ENCODE measurements around the gene GALR3. TPM values are rescaled to one million over a fixed set of nuclear protein-coding genes. Genes with fewer than 3 reads are reported as not detected.

The GALR3 gene
- total and polyA plus RNA-seq, 2 donors (not counting 1 experiment from before 2014, with no cell fraction given), result not detected

GRCh38 chr22:37811867-37812266 is 11.3 kb upstream of the GALR3 start:
- Histone ChIP-seq H3K79me2 (ENCODE audit: control insufficient read depth, insufficient read depth, low read length) (peaks cover 2% of the 10 kb centered on the region), H3K9ac (ENCODE audit: insufficient read depth, low read length) (no peak overlapping the region), H3K27me3 (ENCODE audit: control insufficient read depth, insufficient read depth, low read length) (no peaks in the 10 kb centered on the region), H3K36me3 (ENCODE audit: control insufficient read depth, insufficient read depth, low read length) (peaks cover 2% of the 10 kb centered on the region), H3K4me2 (ENCODE audit: extremely low read depth, insufficient read depth, low read length) (no peak overlapping the region), H3K27ac (ENCODE audit: insufficient read depth, low read length) (no peak overlapping the region), H4K20me1 (ENCODE audit: control insufficient read depth, extremely low read depth, insufficient read depth, low read length) (no peaks in the 10 kb centered on the region), H3K9me3 (ENCODE audit: control insufficient read depth, insufficient read depth, low read depth, low read length) (no peaks in the 10 kb centered on the region), H3K4me1 (ENCODE audit: control insufficient read depth, extremely low read depth, insufficient read depth, low read length) (peaks cover 3% of the 10 kb centered on the region), H2AFZ (ENCODE audit: low read length) (no peak overlapping the region), H3K4me3 (replicated peaks in 1 of 4; ENCODE audit: control extremely low read depth in 1 of 4, insufficient read depth in 1 of 4, low read depth in 3 of 4, low read length in 4 of 4) (no peak overlapping the region)
- DNase-seq (ENCODE audit: low read depth in 2 of 2), result no peak
- no peak for TF ChIP-seq EZH2 (IDR thresholded peaks at IDR 0.05; ENCODE audit: low read length, missing control alignments)
- TF ChIP-seq, protein P1, sequence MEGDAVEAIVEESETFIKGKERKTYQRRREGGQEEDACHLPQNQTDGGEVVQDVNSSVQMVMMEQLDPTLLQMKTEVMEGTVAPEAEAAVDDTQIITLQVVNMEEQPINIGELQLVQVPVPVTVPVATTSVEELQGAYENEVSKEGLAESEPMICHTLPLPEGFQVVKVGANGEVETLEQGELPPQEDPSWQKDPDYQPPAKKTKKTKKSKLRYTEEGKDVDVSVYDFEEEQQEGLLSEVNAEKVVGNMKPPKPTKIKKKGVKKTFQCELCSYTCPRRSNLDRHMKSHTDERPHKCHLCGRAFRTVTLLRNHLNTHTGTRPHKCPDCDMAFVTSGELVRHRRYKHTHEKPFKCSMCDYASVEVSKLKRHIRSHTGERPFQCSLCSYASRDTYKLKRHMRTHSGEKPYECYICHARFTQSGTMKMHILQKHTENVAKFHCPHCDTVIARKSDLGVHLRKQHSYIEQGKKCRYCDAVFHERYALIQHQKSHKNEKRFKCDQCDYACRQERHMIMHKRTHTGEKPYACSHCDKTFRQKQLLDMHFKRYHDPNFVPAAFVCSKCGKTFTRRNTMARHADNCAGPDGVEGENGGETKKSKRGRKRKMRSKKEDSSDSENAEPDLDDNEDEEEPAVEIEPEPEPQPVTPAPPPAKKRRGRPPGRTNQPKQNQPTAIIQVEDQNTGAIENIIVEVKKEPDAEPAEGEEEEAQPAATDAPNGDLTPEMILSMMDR (conservative IDR thresholded peaks at IDR 0.05 in 1 of 2, IDR thresholded peaks at IDR 0.05 in 1 of 2; ENCODE audit: low read depth in 1 of 2, low read length in 2 of 2), result no peak

DNA sequence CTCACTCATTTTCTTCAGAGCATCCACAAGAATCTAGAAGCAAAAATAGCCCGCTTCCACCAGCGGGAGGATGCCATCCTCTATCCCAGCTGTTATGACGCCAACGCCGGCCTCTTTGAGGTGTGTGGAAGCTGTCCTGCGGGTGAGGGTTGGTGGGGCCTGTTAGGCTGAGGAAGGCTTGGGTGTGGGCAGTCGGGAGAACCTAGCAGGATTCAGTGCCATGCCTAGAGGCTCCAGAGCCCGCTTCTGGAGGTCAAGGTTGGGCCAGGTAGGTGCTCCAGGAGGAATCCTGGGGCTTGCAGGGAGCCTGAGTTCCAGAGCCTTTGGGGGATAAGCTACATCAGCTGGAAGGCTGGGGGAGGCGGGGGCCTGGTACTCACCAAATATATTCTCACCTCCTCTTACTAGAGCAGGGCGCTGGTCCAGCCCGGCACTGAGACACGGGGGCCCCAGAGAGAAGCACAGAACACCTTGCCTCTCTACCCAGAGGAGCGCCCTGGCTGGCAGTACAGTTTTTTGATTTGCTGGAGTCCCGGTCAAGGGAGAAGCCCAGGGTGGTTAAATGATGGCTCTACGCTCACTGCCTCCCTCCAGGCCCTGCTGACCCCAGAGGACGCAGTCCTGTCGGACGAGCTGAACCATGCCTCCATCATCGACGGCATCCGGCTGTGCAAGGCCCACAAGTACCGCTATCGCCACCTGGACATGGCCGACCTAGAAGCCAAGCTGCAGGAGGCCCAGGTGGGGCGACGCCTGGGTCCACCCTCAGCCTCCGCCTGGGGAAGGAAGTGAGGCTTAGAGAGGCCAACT is 10.1 kb upstream of the GALR3 start:
- H4K20me1 ChIP-seq (ENCODE audit: control insufficient read depth, extremely low read depth, insufficient read depth, low read length), result no peaks in the 10 kb centered on the region

DNA sequence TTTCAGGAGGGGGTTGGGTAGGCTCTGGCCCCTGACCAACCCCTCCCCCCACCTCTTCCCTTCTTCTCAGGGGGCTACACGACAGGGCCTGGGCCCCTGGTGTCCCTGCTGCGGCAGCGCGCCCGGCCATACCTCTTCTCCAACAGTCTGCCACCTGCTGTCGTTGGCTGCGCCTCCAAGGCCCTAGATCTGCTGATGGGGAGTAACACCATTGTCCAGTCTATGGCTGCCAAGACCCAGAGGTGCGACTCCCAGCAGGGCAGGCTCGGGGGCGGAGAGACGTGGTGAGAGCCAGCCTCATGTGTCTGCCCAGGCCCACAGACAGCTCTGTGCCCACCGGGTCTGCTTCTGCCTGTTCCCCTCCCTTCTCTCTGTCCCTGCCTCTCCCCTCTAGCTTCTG is 7.6 kb upstream of the GALR3 start:
- Histone ChIP-seq H3K27me3 (ENCODE audit: control insufficient read depth, insufficient read depth, low read length) (no peaks in the 10 kb centered on the region), H2AFZ (ENCODE audit: low read length) (no peak overlapping the region), H3K79me2 (ENCODE audit: control insufficient read depth, insufficient read depth, low read length) (no peaks in the 10 kb centered on the region), H4K20me1 (ENCODE audit: control insufficient read depth, extremely low read depth, insufficient read depth, low read length) (no peaks in the 10 kb centered on the region), H3K27ac (ENCODE audit: insufficient read depth, low read length) (no peak overlapping the region), H3K9me3 (ENCODE audit: control insufficient read depth, insufficient read depth, low read depth, low read length) (no peaks in the 10 kb centered on the region), H3K4me3 (replicated peaks in 1 of 4; ENCODE audit: control extremely low read depth in 1 of 4, insufficient read depth in 1 of 4, low read depth in 3 of 4, low read length in 4 of 4) (no peak overlapping the region), H3K4me1 (ENCODE audit: control insufficient read depth, extremely low read depth, insufficient read depth, low read length) (peaks cover 7% of the 10 kb centered on the region), H3K4me2 (ENCODE audit: extremely low read depth, insufficient read depth, low read length) (no peak overlapping the region), H3K36me3 (ENCODE audit: control insufficient read depth, insufficient read depth, low read length) (peaks cover 2% of the 10 kb centered on the region), H3K9ac (ENCODE audit: insufficient read depth, low read length) (no peak overlapping the region)
- DNase-seq (ENCODE audit: low read depth in 2 of 2), result no peak
- TF ChIP-seq, protein P1 (conservative IDR thresholded peaks at IDR 0.05 in 1 of 2, IDR thresholded peaks at IDR 0.05 in 1 of 2; ENCODE audit: low read depth in 1 of 2, low read length in 2 of 2), result no peak
- no peak for TF ChIP-seq EZH2 (IDR thresholded peaks at IDR 0.05; ENCODE audit: low read length, missing control alignments)

More for the DNA sequence above, 10.1 kb upstream of the GALR3 start:
- no peaks in the 10 kb centered on the region for H3K79me2 ChIP-seq (ENCODE audit: control insufficient read depth, insufficient read depth, low read length)
- H3K27ac ChIP-seq (ENCODE audit: insufficient read depth, low read length), result no peak overlapping the region
- H3K4me3 ChIP-seq (replicated peaks in 1 of 4; ENCODE audit: control extremely low read depth in 1 of 4, insufficient read depth in 1 of 4, low read depth in 3 of 4, low read length in 4 of 4), result no peak overlapping the region
- TF ChIP-seq, protein P1 (conservative IDR thresholded peaks at IDR 0.05 in 1 of 2, IDR thresholded peaks at IDR 0.05 in 1 of 2; ENCODE audit: low read depth in 1 of 2, low read length in 2 of 2), result no peak
- TF ChIP-seq EZH2 (IDR thresholded peaks at IDR 0.05; ENCODE audit: low read length, missing control alignments), result no peak
- no peak overlapping the region for H3K9ac ChIP-seq (ENCODE audit: insufficient read depth, low read length)
- peaks cover 10% of the 10 kb centered on the region for H3K4me1 ChIP-seq (ENCODE audit: control insufficient read depth, extremely low read depth, insufficient read depth, low read length)
- H3K4me2 ChIP-seq (ENCODE audit: extremely low read depth, insufficient read depth, low read length), result no peak overlapping the region
- no peak overlapping the region for H2AFZ ChIP-seq (ENCODE audit: low read length)
- H3K9me3 ChIP-seq (ENCODE audit: control insufficient read depth, insufficient read depth, low read depth, low read length), result no peaks in the 10 kb centered on the region
- H3K27me3 ChIP-seq (ENCODE audit: control insufficient read depth, insufficient read depth, low read length), result no peaks in the 10 kb centered on the region
- peaks cover 2% of the 10 kb centered on the region for H3K36me3 ChIP-seq (ENCODE audit: control insufficient read depth, insufficient read depth, low read length)
- no peak for DNase-seq (ENCODE audit: low read depth in 2 of 2)

All from fibroblast of lung (primary cell).